ENCODE data around the gene APOL1.
"Not testable (repeated sequence)": the region's sequence is repeated elsewhere in the genome, so short reads cannot be mapped to it uniquely, and the experiment has no call there.

GRCh38 chr22:36255572-36255971, 2.6 kb downstream of the APOL1 start:
- TF ChIP-seq JUNB (IDR thresholded peaks at IDR 0.05); CTCF (IDR thresholded peaks at IDR 0.05 in 2 of 3, conservative IDR thresholded peaks at IDR 0.05 in 1 of 3; ENCODE audit: control insufficient read depth in 2 of 3, extremely low read depth in 1 of 3, insufficient read depth in 1 of 3, low read depth in 3 of 3, low read length in 3 of 3); GATAD2B (conservative IDR thresholded peaks at IDR 0.05; ENCODE audit: low read depth); MXI1 (IDR thresholded peaks at IDR 0.05; ENCODE audit: low read depth, low read length); RFX5 (IDR thresholded peaks at IDR 0.05; ENCODE audit: low read depth, low read length); BACH1 (IDR thresholded peaks at IDR 0.05; ENCODE audit: borderline replicate concordance); SIN3A (IDR thresholded peaks at IDR 0.05; ENCODE audit: low read depth, low read length); TCF12 (IDR thresholded peaks at IDR 0.05; ENCODE audit: low read depth, low read length): not testable (repeated sequence)
